Tibial nerve (tissue), 3 donors: Measurements from ENCODE around the gene RHOBTB3.

Experiments
- POLR2A ChIP-seq, 2 donors: fragments of 450-650 bp; IDR thresholded peaks; one replicate each; pipeline ENCODE4 v1.6.1; 2017; ENCODE audit warnings: antibody characterized with exemption in 2 of 2, mild to moderate bottlenecking in 2 of 2, moderate library complexity in 2 of 2
- TF ChIP-seq, protein P1 (sequence below), 5 experiments: fragments of 200-600 bp in 3 of 5; fragments of 450-650 bp in 2 of 5; sonication (generic) in 3 of 5; IDR thresholded peaks; one replicate each; pipeline ENCODE4 v1.5.1; 2016 to 2019; ENCODE audit warnings: antibody characterized with exemption in 5 of 5, mild to moderate bottlenecking in 3 of 5, moderate library complexity in 2 of 5

DNA sequence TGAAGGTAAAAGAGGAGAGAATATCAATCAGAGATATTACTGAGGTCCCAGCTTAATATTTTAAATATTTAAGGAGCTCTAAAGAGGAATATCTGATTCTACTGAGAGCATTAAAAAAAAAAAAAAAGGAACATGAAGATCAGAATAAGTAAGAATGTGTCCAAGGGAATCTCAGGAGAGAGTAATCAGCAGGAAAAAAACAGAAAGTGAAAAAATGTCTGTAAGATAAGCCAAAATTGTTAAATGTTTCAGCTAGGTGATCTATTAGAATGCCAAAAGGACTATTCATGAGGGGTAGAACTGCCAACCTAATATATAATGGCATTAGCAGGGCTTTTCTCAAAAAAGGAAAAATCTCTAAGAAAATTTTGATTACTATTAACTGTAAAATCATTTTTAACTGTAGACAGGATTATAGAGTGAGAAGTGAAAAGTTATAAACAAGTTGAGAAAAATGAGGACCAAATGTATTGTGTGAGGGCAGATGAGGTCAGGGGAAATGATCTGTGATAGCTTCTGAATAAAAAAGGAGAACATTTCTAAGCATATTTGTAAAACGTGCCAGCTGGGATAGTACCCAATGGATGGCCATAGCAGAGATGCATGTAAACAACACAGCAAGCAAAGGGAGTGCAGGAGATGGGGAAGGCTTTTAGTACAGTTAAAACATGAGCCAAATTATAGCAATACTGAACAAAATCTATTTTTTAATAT is 9.4 kb upstream of the RHOBTB3 start:
- TF ChIP-seq, protein P1, sequence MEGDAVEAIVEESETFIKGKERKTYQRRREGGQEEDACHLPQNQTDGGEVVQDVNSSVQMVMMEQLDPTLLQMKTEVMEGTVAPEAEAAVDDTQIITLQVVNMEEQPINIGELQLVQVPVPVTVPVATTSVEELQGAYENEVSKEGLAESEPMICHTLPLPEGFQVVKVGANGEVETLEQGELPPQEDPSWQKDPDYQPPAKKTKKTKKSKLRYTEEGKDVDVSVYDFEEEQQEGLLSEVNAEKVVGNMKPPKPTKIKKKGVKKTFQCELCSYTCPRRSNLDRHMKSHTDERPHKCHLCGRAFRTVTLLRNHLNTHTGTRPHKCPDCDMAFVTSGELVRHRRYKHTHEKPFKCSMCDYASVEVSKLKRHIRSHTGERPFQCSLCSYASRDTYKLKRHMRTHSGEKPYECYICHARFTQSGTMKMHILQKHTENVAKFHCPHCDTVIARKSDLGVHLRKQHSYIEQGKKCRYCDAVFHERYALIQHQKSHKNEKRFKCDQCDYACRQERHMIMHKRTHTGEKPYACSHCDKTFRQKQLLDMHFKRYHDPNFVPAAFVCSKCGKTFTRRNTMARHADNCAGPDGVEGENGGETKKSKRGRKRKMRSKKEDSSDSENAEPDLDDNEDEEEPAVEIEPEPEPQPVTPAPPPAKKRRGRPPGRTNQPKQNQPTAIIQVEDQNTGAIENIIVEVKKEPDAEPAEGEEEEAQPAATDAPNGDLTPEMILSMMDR (IDR thresholded peaks at IDR 0.05), result no peak
- no peak for TF ChIP-seq POLR2A (IDR thresholded peaks at IDR 0.05)
